ENCODE measurements around the gene SND1. TPM values are rescaled to one million over a fixed set of nuclear protein-coding genes. Genes with fewer than 3 reads are reported as not detected.

The SND1 gene
- total and polyA plus RNA-seq, 2 of the 4 experiments (the other 2 are of a cell fraction) = 154 to 294 TPM

DNA sequence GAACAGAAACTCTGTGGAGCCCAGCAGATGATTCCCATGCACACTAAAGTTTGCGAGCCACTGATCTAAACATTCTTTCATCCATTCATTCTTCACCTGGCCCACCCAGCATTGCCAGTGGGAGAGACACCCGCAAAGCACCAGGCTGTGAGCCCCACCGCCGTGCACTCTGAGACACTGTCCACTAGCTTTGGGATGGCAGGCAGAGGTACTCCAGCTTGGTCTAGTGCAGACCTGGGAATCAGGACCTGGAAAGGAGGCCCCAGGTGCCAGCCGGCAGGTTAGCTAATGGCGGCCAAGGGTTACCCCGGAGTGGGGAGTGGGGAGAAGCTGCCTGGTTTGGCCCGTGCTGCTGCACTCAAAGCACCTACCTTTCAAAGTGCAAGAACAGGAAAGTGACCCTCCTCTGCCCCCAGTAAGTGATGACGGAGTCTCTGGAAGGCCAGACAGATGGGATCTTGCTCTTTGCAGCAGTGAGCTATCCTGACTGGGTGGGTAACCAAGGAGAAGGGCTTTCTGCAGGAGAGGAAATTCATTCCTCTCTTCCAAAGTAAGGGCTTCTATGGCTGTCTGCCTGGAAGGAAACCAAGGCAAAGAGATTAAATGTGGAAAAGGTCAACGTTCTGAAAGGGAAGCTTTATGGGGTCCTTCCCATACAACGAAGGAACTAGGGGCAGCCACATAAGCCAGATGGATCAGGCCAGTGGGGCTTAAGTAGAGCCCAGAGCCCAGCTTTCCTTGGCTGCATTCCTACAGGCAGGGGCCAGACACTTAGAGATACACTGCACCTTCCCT lies 453.4 kb downstream of the SND1 start:
- H2BK120ac ChIP-seq (ENCODE audit: low read depth, low read length) = no peak overlapping the region
- no peak overlapping the region for H2BK20ac ChIP-seq (ENCODE audit: low read depth, low read length)
- H3K14ac ChIP-seq (replicated peaks; ENCODE audit: low read depth, low read length) = no peak overlapping the region
- intact Hi-C loops (cut with micrococcal nuclease) = no loop called here
- H3K4me2 ChIP-seq (ENCODE audit: low read depth, low read length) = no peak overlapping the region
- H4K91ac ChIP-seq (ENCODE audit: insufficient read depth, low read depth, low read length) = no peak overlapping the region
- no peak overlapping the region for H3K4ac ChIP-seq (ENCODE audit: low read depth, low read length)
- ATAC-seq (ENCODE audit: low read depth) (no peak), DNase-seq (no peak)
- H3K4me1 ChIP-seq (ENCODE audit: control insufficient read depth, insufficient read depth, low read length) = peaks cover 2% of the 10 kb centered on the region; the same call in 1 of the 2 replicates
- TF ChIP-seq POLR2A (IDR thresholded peaks at IDR 0.05; ENCODE audit: low read depth, low read length) (no peak), MAFK (IDR thresholded peaks at IDR 0.05; ENCODE audit: low read depth, low read length) (no peak), CHD1 (IDR thresholded peaks at IDR 0.05; ENCODE audit: low read depth, low read length) (no peak), RCOR1 (IDR thresholded peaks at IDR 0.05; ENCODE audit: insufficient replicate concordance, low read length) (no peak), RFX5 (IDR thresholded peaks at IDR 0.05; ENCODE audit: low read depth, low read length) (no peak), RAD21 (IDR thresholded peaks at IDR 0.05; ENCODE audit: low read length) (no peak)
- H3K4me3 ChIP-seq (ENCODE audit: insufficient read depth, low read depth, low read length) = no peak overlapping the region
- BruUV-seq (replicated peaks) = no TSS peak
- H3K27me3 ChIP-seq (ENCODE audit: control insufficient read depth, insufficient read depth, low read length) = peaks cover 47% of the 10 kb centered on the region
- no peak overlapping the region for H2BK5ac ChIP-seq (ENCODE audit: low read depth, low read length, poor library complexity, severe bottlenecking)
- H3K27ac ChIP-seq (ENCODE audit: insufficient read depth, low read length) = no peak overlapping the region
- H3K79me1 ChIP-seq (ENCODE audit: low read depth in 1 of 2, low read length in 2 of 2) = no peaks in the 10 kb centered on the region
- H3K23ac ChIP-seq (ENCODE audit: low read depth, low read length) = no peak overlapping the region
- H2AK5ac ChIP-seq (ENCODE audit: low read depth, low read length) = no peak overlapping the region
- no peak overlapping the region for H3K56ac ChIP-seq (ENCODE audit: extremely low read depth, insufficient read depth, low read length)
- H2AK9ac ChIP-seq (replicated peaks; ENCODE audit: low read depth, low read length, poor library complexity) = no peak overlapping the region
- no peak overlapping the region for H3K18ac ChIP-seq (ENCODE audit: low read depth, low read length)
- H4K20me1 ChIP-seq (ENCODE audit: insufficient read depth, low read length) = peaks cover 4% of the 10 kb centered on the region
- ChIA-PET POLR2A (ENCODE audit: unreplicated experiment) (interaction anchor here (1.2 kb wide), 1 partner anchor 10 kb away, joined by 3 read pairs; no protein-coding TSS in a partner anchor), CTCF (no interaction called here)
- in situ Hi-C loops (cut with MboI; ENCODE audit: low sequenced_read_pairs) = no loop called here
- 71% methylated on average over 3 of the region's 11 CpGs; no CpG with 5 or more reads in 1 of the 2 experiments for WGBS, 2 experiments (ENCODE audit: extremely low coverage in 2 of 2, insufficient read length in 1 of 2)
- peaks cover 2% of the 10 kb centered on the region for H3K9me1 ChIP-seq (ENCODE audit: insufficient read depth, low read length)
- no peak overlapping the region for H4K5ac ChIP-seq (ENCODE audit: low read depth, low read length)
- dilution Hi-C loops (cut with HindIII; ENCODE audit: low sequenced_read_pairs, unreplicated experiment) = no loop called here
- no peak overlapping the region for H2BK15ac ChIP-seq (ENCODE audit: low read depth, low read length)
- H4K8ac ChIP-seq (ENCODE audit: low read depth in 2 of 2, low read length in 2 of 2) = no peak overlapping the region
- H2AFZ ChIP-seq (replicated peaks; ENCODE audit: low read length, poor library complexity) = no peak overlapping the region
- H3K36me3 ChIP-seq (ENCODE audit: control insufficient read depth, insufficient read depth, low read length) = no peaks in the 10 kb centered on the region
- no peaks in the 10 kb centered on the region for H3K9me3 ChIP-seq (ENCODE audit: control insufficient read depth, insufficient read depth, low read length)
- no peak overlapping the region for H3K9ac ChIP-seq (ENCODE audit: low read depth, low read length)
